Measurements from ENCODE around the gene ETV5. TPM values are rescaled to one million over a fixed set of nuclear protein-coding genes. Genes with fewer than 3 reads are reported as not detected.

ETV5 gene
- total and polyA plus RNA-seq, 9 of the 15 experiments (the other 6 are each of a cell fraction or from before 2014, with no cell fraction given), result 9.2 to 25.9 (median 15.9) TPM

DNA sequence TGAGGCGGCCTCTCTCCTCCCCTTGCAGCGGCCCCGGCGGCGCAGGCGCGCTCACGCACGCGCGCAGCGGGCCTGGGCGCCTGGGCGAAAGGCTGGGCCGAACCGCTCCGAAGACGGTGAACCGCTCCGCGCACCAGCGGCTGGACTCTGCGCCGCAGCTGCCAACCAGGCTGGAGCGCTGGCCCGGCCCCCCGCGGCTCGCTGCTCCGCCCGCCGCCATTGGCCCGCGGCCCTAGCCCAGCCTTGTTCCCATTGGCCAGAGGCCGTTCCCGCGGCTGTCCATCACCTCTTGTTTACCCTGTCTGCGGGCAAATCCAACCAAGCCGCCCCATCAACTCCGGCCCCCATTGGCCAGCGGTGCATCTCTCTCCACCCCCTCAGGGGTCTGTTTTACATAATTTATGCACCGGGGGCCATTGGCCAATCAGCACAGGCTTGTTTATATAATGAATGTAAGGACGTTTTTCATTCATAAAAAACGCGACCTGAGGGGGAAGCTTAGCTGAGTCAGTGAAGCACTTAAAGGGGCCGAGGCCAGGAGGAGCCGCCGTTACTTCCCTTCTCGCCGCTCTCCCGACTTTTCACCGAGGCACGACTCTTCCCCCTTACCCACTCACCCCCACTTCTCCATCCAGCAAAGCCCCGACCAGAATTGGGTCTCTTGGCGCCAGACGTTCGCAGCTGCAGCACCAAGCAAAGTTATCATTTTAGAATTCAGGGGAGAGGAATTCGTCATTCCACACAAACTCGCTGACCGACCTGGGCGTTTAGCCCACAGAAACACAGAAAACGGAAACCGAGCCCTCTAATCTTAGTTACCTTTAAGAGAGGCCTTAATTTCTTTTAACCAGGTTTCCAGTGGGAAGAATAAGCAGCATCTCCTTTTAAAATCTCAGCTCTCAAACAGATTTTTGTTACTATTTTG lies at the start of gene ETV5 (continued):
- no peak for TF ChIP-seq GTF2E2 (tag; IDR thresholded peaks at IDR 0.05)
- TF ChIP-seq, protein P1, sequence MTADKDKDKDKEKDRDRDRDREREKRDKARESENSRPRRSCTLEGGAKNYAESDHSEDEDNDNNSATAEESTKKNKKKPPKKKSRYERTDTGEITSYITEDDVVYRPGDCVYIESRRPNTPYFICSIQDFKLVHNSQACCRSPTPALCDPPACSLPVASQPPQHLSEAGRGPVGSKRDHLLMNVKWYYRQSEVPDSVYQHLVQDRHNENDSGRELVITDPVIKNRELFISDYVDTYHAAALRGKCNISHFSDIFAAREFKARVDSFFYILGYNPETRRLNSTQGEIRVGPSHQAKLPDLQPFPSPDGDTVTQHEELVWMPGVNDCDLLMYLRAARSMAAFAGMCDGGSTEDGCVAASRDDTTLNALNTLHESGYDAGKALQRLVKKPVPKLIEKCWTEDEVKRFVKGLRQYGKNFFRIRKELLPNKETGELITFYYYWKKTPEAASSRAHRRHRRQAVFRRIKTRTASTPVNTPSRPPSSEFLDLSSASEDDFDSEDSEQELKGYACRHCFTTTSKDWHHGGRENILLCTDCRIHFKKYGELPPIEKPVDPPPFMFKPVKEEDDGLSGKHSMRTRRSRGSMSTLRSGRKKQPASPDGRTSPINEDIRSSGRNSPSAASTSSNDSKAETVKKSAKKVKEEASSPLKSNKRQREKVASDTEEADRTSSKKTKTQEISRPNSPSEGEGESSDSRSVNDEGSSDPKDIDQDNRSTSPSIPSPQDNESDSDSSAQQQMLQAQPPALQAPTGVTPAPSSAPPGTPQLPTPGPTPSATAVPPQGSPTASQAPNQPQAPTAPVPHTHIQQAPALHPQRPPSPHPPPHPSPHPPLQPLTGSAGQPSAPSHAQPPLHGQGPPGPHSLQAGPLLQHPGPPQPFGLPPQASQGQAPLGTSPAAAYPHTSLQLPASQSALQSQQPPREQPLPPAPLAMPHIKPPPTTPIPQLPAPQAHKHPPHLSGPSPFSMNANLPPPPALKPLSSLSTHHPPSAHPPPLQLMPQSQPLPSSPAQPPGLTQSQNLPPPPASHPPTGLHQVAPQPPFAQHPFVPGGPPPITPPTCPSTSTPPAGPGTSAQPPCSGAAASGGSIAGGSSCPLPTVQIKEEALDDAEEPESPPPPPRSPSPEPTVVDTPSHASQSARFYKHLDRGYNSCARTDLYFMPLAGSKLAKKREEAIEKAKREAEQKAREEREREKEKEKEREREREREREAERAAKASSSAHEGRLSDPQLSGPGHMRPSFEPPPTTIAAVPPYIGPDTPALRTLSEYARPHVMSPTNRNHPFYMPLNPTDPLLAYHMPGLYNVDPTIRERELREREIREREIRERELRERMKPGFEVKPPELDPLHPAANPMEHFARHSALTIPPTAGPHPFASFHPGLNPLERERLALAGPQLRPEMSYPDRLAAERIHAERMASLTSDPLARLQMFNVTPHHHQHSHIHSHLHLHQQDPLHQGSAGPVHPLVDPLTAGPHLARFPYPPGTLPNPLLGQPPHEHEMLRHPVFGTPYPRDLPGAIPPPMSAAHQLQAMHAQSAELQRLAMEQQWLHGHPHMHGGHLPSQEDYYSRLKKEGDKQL (CRISPR knock-in tag; IDR thresholded peaks at IDR 0.05; ENCODE audit: borderline replicate concordance), result no peak
- TF ChIP-seq ZNF165 (CRISPR knock-in tag; IDR thresholded peaks at IDR 0.05; ENCODE audit: borderline replicate concordance), result no peak
- TF ChIP-seq STAG1 (CRISPR knock-in tag; IDR thresholded peaks at IDR 0.05; ENCODE audit: borderline replicate concordance), result no peak
- no peak for TF ChIP-seq CHD4 (IDR thresholded peaks at IDR 0.05; ENCODE audit: insufficient read depth, insufficient replicate concordance, low read depth, low read length, poor library complexity, severe bottlenecking)
- no peak for TF ChIP-seq GATA2 (CRISPR knock-in tag; IDR thresholded peaks at IDR 0.05)
- no peak for TF ChIP-seq SAFB (IDR thresholded peaks at IDR 0.05; ENCODE audit: borderline replicate concordance, low read depth, low read length)
- TF ChIP-seq CREB3 (tag; conservative IDR thresholded peaks at IDR 0.05; ENCODE audit: low read depth), result no peak
- TF ChIP-seq HMG20A (CRISPR knock-in tag; conservative IDR thresholded peaks at IDR 0.05), result no peak
- no peak for TF ChIP-seq KLF1 (tag; IDR thresholded peaks at IDR 0.05)
- TF ChIP-seq, protein P2, sequence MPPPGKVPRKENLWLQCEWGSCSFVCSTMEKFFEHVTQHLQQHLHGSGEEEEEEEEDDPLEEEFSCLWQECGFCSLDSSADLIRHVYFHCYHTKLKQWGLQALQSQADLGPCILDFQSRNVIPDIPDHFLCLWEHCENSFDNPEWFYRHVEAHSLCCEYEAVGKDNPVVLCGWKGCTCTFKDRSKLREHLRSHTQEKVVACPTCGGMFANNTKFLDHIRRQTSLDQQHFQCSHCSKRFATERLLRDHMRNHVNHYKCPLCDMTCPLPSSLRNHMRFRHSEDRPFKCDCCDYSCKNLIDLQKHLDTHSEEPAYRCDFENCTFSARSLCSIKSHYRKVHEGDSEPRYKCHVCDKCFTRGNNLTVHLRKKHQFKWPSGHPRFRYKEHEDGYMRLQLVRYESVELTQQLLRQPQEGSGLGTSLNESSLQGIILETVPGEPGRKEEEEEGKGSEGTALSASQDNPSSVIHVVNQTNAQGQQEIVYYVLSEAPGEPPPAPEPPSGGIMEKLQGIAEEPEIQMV (tag; conservative IDR thresholded peaks at IDR 0.05; ENCODE audit: low read depth), result no peak

Measured in K562 (cell line).